Stimulated activated CD8-positive, alpha-beta memory T cell treated with anti-CD3 and anti-CD28 coated beads, Interleukin-2, amount 100 ng/mL, for 48 hours (primary cell): Measurements from ENCODE around the gene LRRC10B.

ENCODE experiments used
- DNase-seq, 2 donors: peaks; one replicate each; pipeline ENCODE4 v3.0.0-alpha.2; 2020; ENCODE audit warnings: low read depth in 2 of 2

Gene LRRC10B

GRCh38 chr11:61546663-61547062 lies 38.1 kb downstream of the LRRC10B start:
- no peak for DNase-seq

GRCh38 chr11:61547246-61547645 lies 38.7 kb downstream of the LRRC10B start:
- no peak for DNase-seq

GRCh38 chr11:61549177-61549576 lies 40.6 kb downstream of the LRRC10B start:
- no peak for DNase-seq

- no peak for DNase-seq
Observed at GRCh38 chr11:61549662-61550568, 41.4 kb downstream of the LRRC10B start.

- DNase-seq = no peak
Observed at GRCh38 chr11:61550665-61551227, 42.2 kb downstream of the LRRC10B start.

- no peak for DNase-seq
Observed at GRCh38 chr11:61551634-61552033, 43.1 kb downstream of the LRRC10B start.

GRCh38 chr11:61552108-61552635 lies 43.6 kb downstream of the LRRC10B start:
- no peak for DNase-seq

- no peak for DNase-seq
Observed at GRCh38 chr11:61553373-61554171, 45.0 kb downstream of the LRRC10B start.

GRCh38 chr11:61554172-61554988 lies 45.8 kb downstream of the LRRC10B start:
- no peak for DNase-seq

GRCh38 chr11:61555051-61555969 lies 46.8 kb downstream of the LRRC10B start:
- no peak for DNase-seq

GRCh38 chr11:61555978-61556377 lies 47.4 kb downstream of the LRRC10B start:
- no peak for DNase-seq

- no peak for DNase-seq
Observed at GRCh38 chr11:61556621-61557020, 48.1 kb downstream of the LRRC10B start.
